WTC11 (cell line): ENCODE results near the gene GPR108. TPM values are rescaled to one million over a fixed set of nuclear protein-coding genes. Genes with fewer than 3 reads are reported as not detected.

Experiments used
- ATAC-seq: fragments of 200-7000 bp; cut with Tn5 transposase; 2 replicates; pipeline ENCODE4 v1.10.0; 2021; ENCODE audit warnings: mild to moderate bottlenecking, moderate library complexity
- CTCF ChIA-PET: fragments of 300-600 bp; sonication (Branson Sonifier 250); formaldehyde crosslinking; loops from one replicate; lab custom pipeline; 2021; ENCODE audit warnings: antibody characterized with exemption; lab: Charles Lee
- POLR2A ChIA-PET: fragments of 350-600 bp; sonication (Branson Sonifier 250); formaldehyde crosslinking; loops from one replicate; lab custom pipeline; 2021; ENCODE audit warnings: antibody characterized with exemption; lab: Charles Lee
- DNase-seq: peaks from one replicate; pipeline ENCODE4 v3.0.0; 2021; ENCODE audit warnings: low spot score
- H3K27ac Mint-ChIP-seq: 2 replicates; pipeline ENCODE4 v1.8.0; 2021; ENCODE audit warnings: mixed read lengths
- H3K27me3 Mint-ChIP-seq: 2 replicates; pipeline ENCODE4 v1.8.0; 2021; ENCODE audit warnings: low read depth, mild to moderate bottlenecking, moderate library complexity, mixed read lengths
- H3K36me3 Mint-ChIP-seq: 2 replicates; pipeline ENCODE4 v1.8.0; 2021; ENCODE audit warnings: mixed read lengths
- H3K4me1 Mint-ChIP-seq: 2 replicates; pipeline ENCODE4 v1.8.0; 2022; ENCODE audit warnings: mixed read lengths
- H3K4me3 Mint-ChIP-seq: 2 replicates; pipeline ENCODE4 v1.8.0; 2021; ENCODE audit warnings: mild to moderate bottlenecking, moderate library complexity, mixed read lengths
- H3K9me3 Mint-ChIP-seq: 2 replicates; pipeline ENCODE4 v1.8.0; 2021; ENCODE audit warnings: mixed read lengths
- CREB1 ChIP-seq: sonication (generic); formaldehyde crosslinking; IDR thresholded peaks from 2 replicates; pipeline ENCODE4 v1.8.0; 2023; ENCODE audit warnings: mild to moderate bottlenecking, missing genetic modification reagents
- E2F1 ChIP-seq: sonication (generic); formaldehyde crosslinking; IDR thresholded peaks from 2 replicates; pipeline ENCODE4 v1.8.0; 2022; ENCODE audit warnings: mild to moderate bottlenecking, missing genetic modification reagents
- ESRRA ChIP-seq: sonication (generic); formaldehyde crosslinking; IDR thresholded peaks from 2 replicates; pipeline ENCODE4 v1.8.1; 2022; ENCODE audit warnings: mild to moderate bottlenecking, missing genetic modification reagents, borderline replicate concordance
- FOXJ3 ChIP-seq: sonication (generic); formaldehyde crosslinking; IDR thresholded peaks from 2 replicates; pipeline ENCODE4 v1.9.0; 2021; ENCODE audit warnings: missing genetic modification reagents, mild to moderate bottlenecking, borderline replicate concordance
- FOXP1 ChIP-seq: sonication (generic); formaldehyde crosslinking; IDR thresholded peaks from 2 replicates; pipeline ENCODE4 v1.8.0; 2022; ENCODE audit warnings: missing genetic modification reagents, mild to moderate bottlenecking, moderate library complexity, borderline replicate concordance
- HMGA2 ChIP-seq: fragments of 250-450 bp; sonication (Bioruptor Pico); IDR thresholded peaks from 2 replicates; pipeline ENCODE4 v1.4.0; 2021; ENCODE audit warnings: mild to moderate bottlenecking, moderate library complexity
- NFATC4 ChIP-seq: fragments of 250-450 bp; sonication (Bioruptor Pico); IDR thresholded peaks from 2 replicates; pipeline ENCODE4 v1.9.0; 2021; ENCODE audit warnings: mild to moderate bottlenecking
- NR3C1 ChIP-seq: sonication (generic); formaldehyde crosslinking; conservative IDR thresholded peaks from 2 replicates; pipeline ENCODE4 v1.8.1; 2023; ENCODE audit warnings: low read depth, mild to moderate bottlenecking, missing genetic modification reagents
- STAT6 ChIP-seq: sonication (generic); formaldehyde crosslinking; conservative IDR thresholded peaks from 2 replicates; pipeline ENCODE4 v1.8.1; 2023; ENCODE audit warnings: mild to moderate bottlenecking, low read depth, missing genetic modification reagents, moderate library complexity
- TEAD4 ChIP-seq: sonication (generic); formaldehyde crosslinking; IDR thresholded peaks from 2 replicates; pipeline ENCODE4 v1.8.0; 2022; ENCODE audit warnings: mild to moderate bottlenecking, missing genetic modification reagents
- ZNF138 ChIP-seq: sonication (generic); formaldehyde crosslinking; conservative IDR thresholded peaks from 2 replicates; pipeline ENCODE4 v1.8.1; 2022; ENCODE audit warnings: mild to moderate bottlenecking, moderate library complexity, missing genetic modification reagents
- ZNF532 ChIP-seq: fragments of 250-450 bp; sonication (Bioruptor Pico); IDR thresholded peaks from 2 replicates; pipeline ENCODE4 v1.9.0; 2021; ENCODE audit warnings: mild to moderate bottlenecking, borderline replicate concordance
- total RNA-seq: library from RNA; stranded (reverse); gene quantifications from 3 replicates; pipeline ENCODE4 v1.2.3, GENCODE V29; 2021
- TF ChIP-seq, protein P1 (sequence below): sonication (generic); formaldehyde crosslinking; IDR thresholded peaks from 2 replicates; pipeline ENCODE4 v1.8.1; 2023; ENCODE audit warnings: mild to moderate bottlenecking, moderate library complexity, missing genetic modification reagents
- TF ChIP-seq, protein P2 (sequence below): fragments of 250-450 bp; sonication (Bioruptor Pico); IDR thresholded peaks from 2 replicates; pipeline ENCODE4 v1.8.0; 2021; ENCODE audit warnings: mild to moderate bottlenecking
- TF ChIP-seq, protein P3 (sequence below): sonication (generic); formaldehyde crosslinking; IDR thresholded peaks from 2 replicates; pipeline ENCODE4 v1.8.0; 2022; ENCODE audit warnings: mild to moderate bottlenecking, missing genetic modification reagents
- TF ChIP-seq, protein P4 (sequence below): sonication (generic); formaldehyde crosslinking; IDR thresholded peaks from 2 replicates; pipeline ENCODE4 v1.8.1; 2023; ENCODE audit warnings: mild to moderate bottlenecking, missing genetic modification reagents

GPR108 gene
- total RNA-seq, 1 experiment from 2014 or later, result 48.7 TPM

DNA sequence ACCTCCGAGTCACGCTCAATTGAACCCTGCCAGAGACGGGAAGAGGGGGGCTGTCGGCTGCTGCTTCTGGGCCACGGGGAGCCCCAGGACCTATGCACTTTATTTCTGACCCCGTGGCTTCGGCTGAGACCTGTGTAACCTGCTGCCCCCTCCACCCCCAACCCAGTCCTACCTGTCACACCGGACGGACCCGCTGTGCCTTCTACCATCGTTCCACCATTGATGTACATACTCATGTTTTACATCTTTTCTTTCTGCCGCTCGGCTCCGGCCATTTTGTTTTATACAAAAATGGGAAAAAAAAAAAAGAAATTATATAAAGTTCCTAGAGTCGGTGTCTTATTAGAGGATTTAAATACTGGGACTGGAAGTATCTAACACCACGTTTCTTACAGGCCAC, 13.8 kb upstream of the GPR108 start:
- DNase-seq (no peak), ATAC-seq (no peak)
- ChIA-PET POLR2A (interaction anchor here (0.5 kb wide), 1 partner anchor 1637 kb away, joined by 3 read pairs; no protein-coding TSS in a partner anchor), CTCF (interaction anchor here (2.8 kb wide), 1 partner anchor 11 kb away, joined by 8 read pairs; no protein-coding TSS in a partner anchor)
- no peaks in the 10 kb centered on the region for H3K9me3 Mint-ChIP-seq
- H3K4me1 Mint-ChIP-seq, result peaks cover 5% of the 10 kb centered on the region; the same call in 1 of the 2 replicates
- TF ChIP-seq, protein P1, sequence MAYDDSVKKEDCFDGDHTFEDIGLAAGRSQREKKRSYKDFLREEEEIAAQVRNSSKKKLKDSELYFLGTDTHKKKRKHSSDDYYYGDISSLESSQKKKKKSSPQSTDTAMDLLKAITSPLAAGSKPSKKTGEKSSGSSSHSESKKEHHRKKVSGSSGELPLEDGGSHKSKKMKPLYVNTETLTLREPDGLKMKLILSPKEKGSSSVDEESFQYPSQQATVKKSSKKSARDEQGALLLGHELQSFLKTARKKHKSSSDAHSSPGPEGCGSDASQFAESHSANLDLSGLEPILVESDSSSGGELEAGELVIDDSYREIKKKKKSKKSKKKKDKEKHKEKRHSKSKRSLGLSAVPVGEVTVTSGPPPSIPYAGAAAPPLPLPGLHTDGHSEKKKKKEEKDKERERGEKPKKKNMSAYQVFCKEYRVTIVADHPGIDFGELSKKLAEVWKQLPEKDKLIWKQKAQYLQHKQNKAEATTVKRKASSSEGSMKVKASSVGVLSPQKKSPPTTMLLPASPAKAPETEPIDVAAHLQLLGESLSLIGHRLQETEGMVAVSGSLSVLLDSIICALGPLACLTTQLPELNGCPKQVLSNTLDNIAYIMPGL (CRISPR knock-in tag), result no peak
- TF ChIP-seq ESRRA (CRISPR knock-in tag), result no peak
- TF ChIP-seq, protein P2, sequence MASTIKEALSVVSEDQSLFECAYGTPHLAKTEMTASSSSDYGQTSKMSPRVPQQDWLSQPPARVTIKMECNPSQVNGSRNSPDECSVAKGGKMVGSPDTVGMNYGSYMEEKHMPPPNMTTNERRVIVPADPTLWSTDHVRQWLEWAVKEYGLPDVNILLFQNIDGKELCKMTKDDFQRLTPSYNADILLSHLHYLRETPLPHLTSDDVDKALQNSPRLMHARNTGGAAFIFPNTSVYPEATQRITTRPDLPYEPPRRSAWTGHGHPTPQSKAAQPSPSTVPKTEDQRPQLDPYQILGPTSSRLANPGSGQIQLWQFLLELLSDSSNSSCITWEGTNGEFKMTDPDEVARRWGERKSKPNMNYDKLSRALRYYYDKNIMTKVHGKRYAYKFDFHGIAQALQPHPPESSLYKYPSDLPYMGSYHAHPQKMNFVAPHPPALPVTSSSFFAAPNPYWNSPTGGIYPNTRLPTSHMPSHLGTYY (CRISPR knock-in tag), result no peak
- TF ChIP-seq NR3C1, result no peak
- TF ChIP-seq TEAD4 (CRISPR knock-in tag), result no peak
- no peak for TF ChIP-seq FOXJ3 (CRISPR knock-in tag)
- no peak for TF ChIP-seq E2F1 (CRISPR knock-in tag)
- TF ChIP-seq CREB1 (CRISPR knock-in tag), result no peak
- TF ChIP-seq, protein P3, sequence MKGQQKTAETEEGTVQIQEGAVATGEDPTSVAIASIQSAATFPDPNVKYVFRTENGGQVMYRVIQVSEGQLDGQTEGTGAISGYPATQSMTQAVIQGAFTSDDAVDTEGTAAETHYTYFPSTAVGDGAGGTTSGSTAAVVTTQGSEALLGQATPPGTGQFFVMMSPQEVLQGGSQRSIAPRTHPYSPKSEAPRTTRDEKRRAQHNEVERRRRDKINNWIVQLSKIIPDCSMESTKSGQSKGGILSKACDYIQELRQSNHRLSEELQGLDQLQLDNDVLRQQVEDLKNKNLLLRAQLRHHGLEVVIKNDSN (CRISPR knock-in tag), result no peak
- TF ChIP-seq, protein P4, sequence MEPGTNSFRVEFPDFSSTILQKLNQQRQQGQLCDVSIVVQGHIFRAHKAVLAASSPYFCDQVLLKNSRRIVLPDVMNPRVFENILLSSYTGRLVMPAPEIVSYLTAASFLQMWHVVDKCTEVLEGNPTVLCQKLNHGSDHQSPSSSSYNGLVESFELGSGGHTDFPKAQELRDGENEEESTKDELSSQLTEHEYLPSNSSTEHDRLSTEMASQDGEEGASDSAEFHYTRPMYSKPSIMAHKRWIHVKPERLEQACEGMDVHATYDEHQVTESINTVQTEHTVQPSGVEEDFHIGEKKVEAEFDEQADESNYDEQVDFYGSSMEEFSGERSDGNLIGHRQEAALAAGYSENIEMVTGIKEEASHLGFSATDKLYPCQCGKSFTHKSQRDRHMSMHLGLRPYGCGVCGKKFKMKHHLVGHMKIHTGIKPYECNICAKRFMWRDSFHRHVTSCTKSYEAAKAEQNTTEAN (CRISPR knock-in tag), result no peak
- no peak for TF ChIP-seq NFATC4 (CRISPR knock-in tag)
- TF ChIP-seq ZNF532 (CRISPR knock-in tag), result no peak
- no peak for TF ChIP-seq STAT6 (CRISPR knock-in tag)
- TF ChIP-seq FOXP1, result no peak
- no peak for TF ChIP-seq ZNF138 (CRISPR knock-in tag)
- TF ChIP-seq HMGA2 (CRISPR knock-in tag), result no peak
- no peaks in the 10 kb centered on the region for H3K27me3 Mint-ChIP-seq
- no peak overlapping the region for H3K27ac Mint-ChIP-seq
- H3K36me3 Mint-ChIP-seq, result peaks cover 53% of the 10 kb centered on the region
- no peak overlapping the region for H3K4me3 Mint-ChIP-seq
